H1 (cell line): ENCODE results near the gene RFLNA. TPM values are rescaled to one million over a fixed set of nuclear protein-coding genes. Genes with fewer than 3 reads are reported as not detected.

ENCODE experiments used
- CTCF ChIA-PET: fragments of 300-600 bp; sonication (Branson Sonifier 250); formaldehyde crosslinking; loops from one replicate; lab custom pipeline; 2021; ENCODE audit not compliant: partially characterized antibody; lab: Charles Lee
- POLR2A ChIA-PET: fragments of 300-600 bp; sonication (Branson Sonifier 250); formaldehyde crosslinking; loops from one replicate; lab custom pipeline; 2021; ENCODE audit warnings: inconsistent platforms; ENCODE audit not compliant: partially characterized antibody; lab: Charles Lee
- DNase-seq, 2 experiments: peaks; one replicate each; pipeline versions ENCODE4 v3.0.0 to v3.0.0-alpha.2; 2010 to 2022; ENCODE audit warnings: low spot score in 2 of 2, low read depth in 1 of 2, mixed read lengths in 1 of 2
- FAIRE-seq: peaks from 2 replicates; lab custom pipeline; 2011; peaks lifted over from hg19 to GRCh38; lab: Jason Lieb, UNC
- H2AFZ ChIP-seq: 2 replicates; pipeline ENCODE4 v1.8.1; 2012; ENCODE audit warnings: low read length, inconsistent platforms
- H2AK5ac ChIP-seq: 2 replicates; pipeline ENCODE4 v1.6.1; 2013; ENCODE audit warnings: low read depth, low read length
- H2BK120ac ChIP-seq: replicated peaks from 2 replicates; pipeline ENCODE3; 2013; ENCODE audit warnings: low read depth, low read length, inconsistent platforms
- H2BK12ac ChIP-seq: 2 replicates; pipeline ENCODE4 v1.6.1; 2013; ENCODE audit warnings: low read depth, low read length
- H2BK15ac ChIP-seq: 2 replicates; pipeline ENCODE4 v1.6.1; 2013; ENCODE audit warnings: low read length
- H2BK20ac ChIP-seq: 2 replicates; pipeline ENCODE4 v1.6.1; 2013; ENCODE audit warnings: low read length
- H2BK5ac ChIP-seq: 2 replicates; pipeline ENCODE4 v1.6.1; 2013; ENCODE audit warnings: low read depth, low read length
- H3K14ac ChIP-seq: 2 replicates; pipeline ENCODE4 v1.6.1; 2013; ENCODE audit warnings: inconsistent platforms; ENCODE audit not compliant: insufficient read length
- H3K18ac ChIP-seq: 2 replicates; pipeline ENCODE4 v1.6.1; 2013; ENCODE audit warnings: low read length; ENCODE audit errors: extremely low read depth
- H3K23ac ChIP-seq: 2 replicates; pipeline ENCODE4 v1.6.1; 2013; ENCODE audit warnings: inconsistent platforms; ENCODE audit not compliant: insufficient read length
- H3K23me2 ChIP-seq: 2 replicates; pipeline ENCODE4 v1.6.1; 2013; ENCODE audit warnings: low read depth, low read length
- H3K27ac ChIP-seq: 2 replicates; pipeline ENCODE4 v1.6.1; 2011; ENCODE audit warnings: low read depth, low read length, inconsistent platforms
- H3K27me3 ChIP-seq, 4 experiments: replicated peaks in 1 of 4; 1 replicate in 1 of 4; 2 replicates in 3 of 4; pipeline versions ENCODE4 v1.6.1 to v1.8.1; 2011 to 2013; ENCODE audit warnings: low read length in 3 of 4, mild to moderate bottlenecking in 3 of 4, inconsistent platforms in 2 of 4, mixed read lengths in 2 of 4, moderate library complexity in 1 of 4; ENCODE audit not compliant: control insufficient read depth in 3 of 4, insufficient read depth in 3 of 4; ENCODE audit errors: extremely low read depth in 1 of 4
- H3K36me3 ChIP-seq, 4 experiments: 2 replicates each; pipeline versions ENCODE4 v1.6.1 to v1.8.1; 2011 to 2013; ENCODE audit warnings: mild to moderate bottlenecking in 4 of 4, low read length in 3 of 4, moderate library complexity in 2 of 4, control low read depth in 1 of 4, inconsistent platforms in 1 of 4; ENCODE audit not compliant: insufficient read depth in 4 of 4, control insufficient read depth in 2 of 4
- H3K4ac ChIP-seq: replicated peaks from 2 replicates; pipeline ENCODE3; 2013; ENCODE audit warnings: low read length, low read depth, mixed read lengths, inconsistent platforms; ENCODE audit not compliant: insufficient read length
- H3K4me1 ChIP-seq, 4 experiments: replicated peaks in 1 of 4; 1 replicate in 1 of 4; 2 replicates in 3 of 4; pipeline versions ENCODE4 v1.6.1 to v1.8.1; 2011 to 2013; ENCODE audit warnings: low read length in 3 of 4, inconsistent platforms in 2 of 4, mixed read lengths in 1 of 4; ENCODE audit not compliant: insufficient read depth in 4 of 4, control insufficient read depth in 3 of 4
- H3K4me2 ChIP-seq, 2 experiments: 2 replicates each; pipeline versions ENCODE4 v1.6.1 to v1.8.1; 2011 to 2013; ENCODE audit warnings: low read depth in 2 of 2, low read length in 2 of 2, control low read depth in 1 of 2, inconsistent platforms in 1 of 2, mild to moderate bottlenecking in 1 of 2; ENCODE audit not compliant: insufficient read depth in 1 of 2
- H3K4me3 ChIP-seq, 4 experiments: fragments of 200-600, 300-600 bp in 1 of 4; sonication (generic), shearing (Covaris generic), sonication (Bioruptor Twin) in 1 of 4; 2 replicates each; pipeline versions ENCODE4 v1.5.1 to v1.8.1; 2011 to 2016; ENCODE audit warnings: low read length in 4 of 4, low read depth in 3 of 4, control low read depth in 2 of 4, inconsistent platforms in 2 of 4, mild to moderate bottlenecking in 2 of 4, mixed read lengths in 1 of 4, moderate library complexity in 1 of 4; ENCODE audit not compliant: insufficient read depth in 2 of 4; ENCODE audit errors: extremely low read depth in 1 of 4
- H3K56ac ChIP-seq: replicated peaks from 2 replicates; pipeline ENCODE3; 2013; ENCODE audit warnings: low read depth, mild to moderate bottlenecking, mixed read lengths, low read length, inconsistent platforms; ENCODE audit not compliant: insufficient read length
- H3K79me1 ChIP-seq: 2 replicates; pipeline ENCODE4 v1.6.1; 2013; ENCODE audit warnings: low read depth, low read length, control low read depth
- H3K79me2 ChIP-seq, 2 experiments: 2 replicates each; pipeline versions ENCODE4 v1.6.1 to v1.8.1; 2012 to 2013; ENCODE audit warnings: low read length in 2 of 2, mild to moderate bottlenecking in 2 of 2, inconsistent platforms in 1 of 2; ENCODE audit not compliant: insufficient read depth in 2 of 2, control insufficient read depth in 1 of 2
- H3K9ac ChIP-seq, 4 experiments: replicated peaks in 1 of 4; 1 replicate in 1 of 4; 2 replicates in 3 of 4; pipeline versions ENCODE4 v1.6.1 to v1.8.1; 2011 to 2013; ENCODE audit warnings: low read depth in 3 of 4, low read length in 3 of 4, control low read depth in 2 of 4, mild to moderate bottlenecking in 2 of 4, moderate library complexity in 2 of 4, inconsistent platforms in 1 of 4; ENCODE audit errors: extremely low read depth in 1 of 4
- H3K9me3 ChIP-seq, 2 experiments: 2 replicates each; pipeline versions ENCODE4 v1.6.1 to v1.8.1; 2012 to 2013; ENCODE audit warnings: mild to moderate bottlenecking in 2 of 2, moderate library complexity in 2 of 2, control low read depth in 1 of 2, inconsistent platforms in 1 of 2, low read depth in 1 of 2, low read length in 1 of 2, mixed read lengths in 1 of 2; ENCODE audit not compliant: insufficient read depth in 2 of 2
- H4K20me1 ChIP-seq, 2 experiments: replicated peaks in 1 of 2; 2 replicates each; pipeline versions ENCODE3 to v1.8.1; 2011 to 2013; ENCODE audit warnings: inconsistent platforms in 2 of 2, low read length in 2 of 2, mild to moderate bottlenecking in 1 of 2; ENCODE audit not compliant: insufficient read depth in 2 of 2, control insufficient read depth in 1 of 2
- H4K5ac ChIP-seq: 2 replicates; pipeline ENCODE4 v1.6.1; 2013; ENCODE audit warnings: low read length, low read depth, mixed read lengths, inconsistent platforms; ENCODE audit not compliant: insufficient read length
- H4K8ac ChIP-seq: 2 replicates; pipeline ENCODE4 v1.8.0; 2013; ENCODE audit warnings: mild to moderate bottlenecking, moderate library complexity, low read length, inconsistent platforms; ENCODE audit not compliant: insufficient read depth; ENCODE audit errors: extremely low read depth
- H4K91ac ChIP-seq: replicated peaks from 2 replicates; pipeline ENCODE3; 2013; ENCODE audit warnings: low read length, mixed read lengths, inconsistent platforms; ENCODE audit not compliant: insufficient read length
- MAFK ChIP-seq: IDR thresholded peaks from 2 replicates; pipeline ENCODE4 v1.6.1; 2012; ENCODE audit warnings: low read depth, mild to moderate bottlenecking, improper control_type of control experiment, low read length
- POLR2A ChIP-seq, 2 experiments: IDR thresholded peaks; 1 replicate in 1 of 2; 2 replicates in 1 of 2; pipeline ENCODE4 v1.6.1; 2011; ENCODE audit warnings: low read depth in 2 of 2, low read length in 2 of 2, mild to moderate bottlenecking in 2 of 2; ENCODE audit errors: control extremely low read depth in 1 of 2
- SP1 ChIP-seq: IDR thresholded peaks from 2 replicates; pipeline ENCODE4 v1.6.1; 2011; ENCODE audit warnings: low read depth, low read length
- WGBS, 2 experiments: shearing (Covaris generic) in 1 of 2; methylation state at CpG; one replicate each; pipeline versions ENCODE4 v1.1.6 to v1.1.7; 2013 to 2015; ENCODE audit warnings: low lambda C conversion rate in 2 of 2, mixed read lengths in 2 of 2, inconsistent platforms in 1 of 2, low coverage in 1 of 2, missing lambda C conversion rate in 1 of 2; ENCODE audit not compliant: insufficient replicate concordance in 2 of 2, insufficient coverage in 1 of 2, insufficient read length in 1 of 2; ENCODE audit errors: extremely low coverage in 1 of 2, missing lambda C conversion rate in 1 of 2; 5-methylcytosine and 5-hydroxymethylcytosine counted together
- polyA plus RNA-seq, 7 experiments: library from polyadenylated mRNA; depleted of rRNA in 3 of 7; stranded (reverse) in 5 of 7; unstranded in 2 of 7; fragments of >200 nt in 5 of 7; fragments of 200-250 nt in 2 of 7; gene quantifications; 1 replicate in 5 of 7; 2 replicates in 1 of 7; 4 replicates in 1 of 7; pipeline versions ENCODE4 v1.2.1 to v1.2.3, GENCODE V29; 2011 to 2013; ENCODE audit warnings: missing spikeins in 2 of 7, mixed read lengths in 2 of 7
- total RNA-seq: library from RNA; stranded (reverse); fragmentation: NEBNext Ultra II Directional; extraction: Animal tissue kit (Norgen Biotek cat#: 25700); gene quantifications from 2 replicates; pipeline ENCODE4 v1.2.1, GENCODE V29; 2021

Gene RFLNA
- total and polyA plus RNA-seq, 2 of the 8 experiments (the other 6 are each of a cell fraction or from before 2014, with no cell fraction given): 6.4 to 6.6 TPM

GRCh38 chr12:124289634-124290600 lies 5.0 kb upstream of the RFLNA start:
- FAIRE-seq: no peak
- no peaks in the 10 kb centered on the region for H4K20me1 ChIP-seq

More at GRCh38 chr12:124289634-124290600, 5.0 kb upstream of the RFLNA start:
- Histone ChIP-seq H3K79me2 (no peaks in the 10 kb centered on the region), H3K27ac (no peak overlapping the region), H4K8ac (no peak overlapping the region), H2BK12ac (peak overlapping the region; percentile 60; the same call in 1 of the 2 replicates), H2AK5ac (no peak overlapping the region), H3K23ac (no peak overlapping the region), H2BK120ac (no peak overlapping the region), H3K4me3 (no peak overlapping the region), H3K18ac (no peak overlapping the region), H3K4me1 (peaks cover 0 to 11% (median 7%) of the 10 kb centered on the region in 4 experiments; a peak in 6 of 7 replicates), H3K79me1 (no peaks in the 10 kb centered on the region), H3K36me3 (no peaks in the 10 kb centered on the region), H3K4me2 (no peak overlapping the region), H3K27me3 (peaks cover 0 to 16% (median 9%) of the 10 kb centered on the region in 4 experiments; a peak in 4 of 7 replicates), H3K23me2 (peaks cover 5% of the 10 kb centered on the region; the same call in 1 of the 2 replicates), H3K14ac (no peak overlapping the region), H3K9ac (no peak overlapping the region), H2AFZ (no peak overlapping the region), H3K9me3 (peaks cover 0 to under 1% of the 10 kb centered on the region in 2 experiments; a peak in 1 of 4 replicates), H2BK15ac (no peak overlapping the region), H2BK5ac (no peak overlapping the region), H4K91ac (no peak overlapping the region), H4K5ac (no peak overlapping the region), H3K56ac (no peak overlapping the region), H2BK20ac (0 out of 2 replicates have a peak overlapping the region, but pooled peaks have one; percentile 68), H3K4ac (no peak overlapping the region)
- CTCF ChIA-PET: interaction anchor here (0.9 to 1.6 kb wide), 4 partner anchors 16 to 243 kb away, joined by 3 to 5 read pairs (median 4); no protein-coding TSS in a partner anchor
- TF ChIP-seq MAFK (peak; percentile 41), POLR2A (IDR thresholded peaks at IDR 0.05; ENCODE audit: control extremely low read depth in 1 of 2, low read depth in 2 of 2, low read length in 2 of 2) (no peak), SP1 (no peak)
- no peak for DNase-seq
- POLR2A ChIA-PET: interaction anchor here (1.0 to 1.3 kb wide), 2 partner anchors 12 to 16 kb away, joined by 3 to 4 read pairs; no protein-coding TSS in a partner anchor
- WGBS, 2 experiments: 88% methylated on average over 21 of the region's 21 CpGs; no CpG with 5 or more reads in 1 of the 2 experiments
